ENCODE data around the gene NAMPT.

NAMPT gene

DNA sequence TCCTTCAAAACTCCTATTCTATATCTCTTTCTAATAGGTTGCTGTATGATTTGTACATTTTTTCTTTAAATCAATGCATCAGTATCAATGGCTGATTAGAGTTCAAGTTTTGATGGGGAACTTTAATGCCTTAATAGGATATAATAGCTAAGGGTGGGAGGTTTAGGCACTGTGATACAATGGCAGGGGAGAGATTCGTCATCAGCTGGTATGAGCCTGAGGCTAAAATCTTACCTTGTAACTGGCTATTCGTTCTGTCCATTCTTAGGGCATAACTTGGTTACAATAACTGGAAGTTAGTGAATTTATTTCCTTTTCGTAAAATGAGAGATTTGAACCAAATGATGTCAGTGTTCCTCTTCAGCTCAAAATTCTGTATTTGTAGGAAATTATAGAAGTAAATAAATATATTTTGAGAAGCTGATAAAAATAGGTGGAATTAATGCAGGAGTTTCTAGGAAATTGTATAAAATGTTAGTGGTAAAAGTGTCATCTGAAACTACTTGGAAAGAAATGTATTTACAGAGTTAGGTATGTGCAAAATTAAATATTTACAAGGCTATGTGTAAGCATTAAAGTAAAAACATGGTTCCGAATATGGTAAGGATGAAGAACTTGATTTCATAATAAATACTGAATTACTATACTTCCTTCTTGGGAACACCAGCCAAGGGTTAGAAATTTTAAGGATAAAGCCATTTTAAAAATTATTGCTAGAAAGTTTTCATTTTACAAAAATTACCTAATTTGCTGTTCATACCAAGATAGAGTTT, 27.5 kb upstream of the NAMPT start:
- no peak overlapping the region for H3K4me3 ChIP-seq (replicated peaks; ENCODE audit: insufficient read depth, low read length)
- no peaks in the 10 kb centered on the region for H3K27me3 ChIP-seq (ENCODE audit: insufficient read depth, poor library complexity, severe bottlenecking)
- no peak overlapping the region for H3K27ac ChIP-seq (replicated peaks)
- no peak for DNase-seq (ENCODE audit: low read depth in 1 of 2, low spot score in 1 of 2)
- TF ChIP-seq GABPA (IDR thresholded peaks at IDR 0.05; ENCODE audit: low read depth) (no peak), SPI1 (IDR thresholded peaks at IDR 0.05; ENCODE audit: borderline replicate concordance, low read depth) (no peak), POLR2AphosphoS5 (IDR thresholded peaks at IDR 0.05; ENCODE audit: low read depth) (no peak)
- TF ChIP-seq, protein P1, sequence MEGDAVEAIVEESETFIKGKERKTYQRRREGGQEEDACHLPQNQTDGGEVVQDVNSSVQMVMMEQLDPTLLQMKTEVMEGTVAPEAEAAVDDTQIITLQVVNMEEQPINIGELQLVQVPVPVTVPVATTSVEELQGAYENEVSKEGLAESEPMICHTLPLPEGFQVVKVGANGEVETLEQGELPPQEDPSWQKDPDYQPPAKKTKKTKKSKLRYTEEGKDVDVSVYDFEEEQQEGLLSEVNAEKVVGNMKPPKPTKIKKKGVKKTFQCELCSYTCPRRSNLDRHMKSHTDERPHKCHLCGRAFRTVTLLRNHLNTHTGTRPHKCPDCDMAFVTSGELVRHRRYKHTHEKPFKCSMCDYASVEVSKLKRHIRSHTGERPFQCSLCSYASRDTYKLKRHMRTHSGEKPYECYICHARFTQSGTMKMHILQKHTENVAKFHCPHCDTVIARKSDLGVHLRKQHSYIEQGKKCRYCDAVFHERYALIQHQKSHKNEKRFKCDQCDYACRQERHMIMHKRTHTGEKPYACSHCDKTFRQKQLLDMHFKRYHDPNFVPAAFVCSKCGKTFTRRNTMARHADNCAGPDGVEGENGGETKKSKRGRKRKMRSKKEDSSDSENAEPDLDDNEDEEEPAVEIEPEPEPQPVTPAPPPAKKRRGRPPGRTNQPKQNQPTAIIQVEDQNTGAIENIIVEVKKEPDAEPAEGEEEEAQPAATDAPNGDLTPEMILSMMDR (IDR thresholded peaks at IDR 0.05; ENCODE audit: insufficient read depth, low read length), result no peak
- TF ChIP-seq, protein P2, sequence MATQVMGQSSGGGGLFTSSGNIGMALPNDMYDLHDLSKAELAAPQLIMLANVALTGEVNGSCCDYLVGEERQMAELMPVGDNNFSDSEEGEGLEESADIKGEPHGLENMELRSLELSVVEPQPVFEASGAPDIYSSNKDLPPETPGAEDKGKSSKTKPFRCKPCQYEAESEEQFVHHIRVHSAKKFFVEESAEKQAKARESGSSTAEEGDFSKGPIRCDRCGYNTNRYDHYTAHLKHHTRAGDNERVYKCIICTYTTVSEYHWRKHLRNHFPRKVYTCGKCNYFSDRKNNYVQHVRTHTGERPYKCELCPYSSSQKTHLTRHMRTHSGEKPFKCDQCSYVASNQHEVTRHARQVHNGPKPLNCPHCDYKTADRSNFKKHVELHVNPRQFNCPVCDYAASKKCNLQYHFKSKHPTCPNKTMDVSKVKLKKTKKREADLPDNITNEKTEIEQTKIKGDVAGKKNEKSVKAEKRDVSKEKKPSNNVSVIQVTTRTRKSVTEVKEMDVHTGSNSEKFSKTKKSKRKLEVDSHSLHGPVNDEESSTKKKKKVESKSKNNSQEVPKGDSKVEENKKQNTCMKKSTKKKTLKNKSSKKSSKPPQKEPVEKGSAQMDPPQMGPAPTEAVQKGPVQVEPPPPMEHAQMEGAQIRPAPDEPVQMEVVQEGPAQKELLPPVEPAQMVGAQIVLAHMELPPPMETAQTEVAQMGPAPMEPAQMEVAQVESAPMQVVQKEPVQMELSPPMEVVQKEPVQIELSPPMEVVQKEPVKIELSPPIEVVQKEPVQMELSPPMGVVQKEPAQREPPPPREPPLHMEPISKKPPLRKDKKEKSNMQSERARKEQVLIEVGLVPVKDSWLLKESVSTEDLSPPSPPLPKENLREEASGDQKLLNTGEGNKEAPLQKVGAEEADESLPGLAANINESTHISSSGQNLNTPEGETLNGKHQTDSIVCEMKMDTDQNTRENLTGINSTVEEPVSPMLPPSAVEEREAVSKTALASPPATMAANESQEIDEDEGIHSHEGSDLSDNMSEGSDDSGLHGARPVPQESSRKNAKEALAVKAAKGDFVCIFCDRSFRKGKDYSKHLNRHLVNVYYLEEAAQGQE (IDR thresholded peaks at IDR 0.05; ENCODE audit: insufficient replicate concordance, low read depth), result no peak

DNA sequence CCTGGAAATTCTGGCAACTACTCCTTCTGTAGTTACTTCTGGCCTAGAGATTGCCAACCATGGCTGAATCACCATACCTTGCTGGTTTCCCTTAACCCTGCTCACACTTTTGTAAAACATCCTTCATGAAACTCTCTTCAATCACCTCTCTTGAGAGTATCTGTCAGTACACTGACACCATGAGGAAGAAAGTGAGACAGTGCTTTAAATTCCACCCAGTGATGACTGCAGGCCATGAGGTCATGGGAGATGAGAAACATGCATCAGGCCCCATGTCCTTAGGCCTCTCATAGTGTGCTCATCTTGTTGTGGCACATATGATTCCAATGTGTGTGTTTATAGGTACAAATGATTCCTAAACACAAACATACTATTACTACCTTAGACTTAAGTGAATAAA, 24.6 kb upstream of the NAMPT start:
- TF ChIP-seq POLR2AphosphoS5 (IDR thresholded peaks at IDR 0.05; ENCODE audit: low read depth), result no peak
- no peak for TF ChIP-seq GABPA (IDR thresholded peaks at IDR 0.05; ENCODE audit: low read depth)
- TF ChIP-seq, protein P1 (IDR thresholded peaks at IDR 0.05; ENCODE audit: insufficient read depth, low read length), result no peak
- TF ChIP-seq, protein P2 (IDR thresholded peaks at IDR 0.05; ENCODE audit: insufficient replicate concordance, low read depth), result no peak
- no peak for TF ChIP-seq SPI1 (IDR thresholded peaks at IDR 0.05; ENCODE audit: borderline replicate concordance, low read depth)

DNA sequence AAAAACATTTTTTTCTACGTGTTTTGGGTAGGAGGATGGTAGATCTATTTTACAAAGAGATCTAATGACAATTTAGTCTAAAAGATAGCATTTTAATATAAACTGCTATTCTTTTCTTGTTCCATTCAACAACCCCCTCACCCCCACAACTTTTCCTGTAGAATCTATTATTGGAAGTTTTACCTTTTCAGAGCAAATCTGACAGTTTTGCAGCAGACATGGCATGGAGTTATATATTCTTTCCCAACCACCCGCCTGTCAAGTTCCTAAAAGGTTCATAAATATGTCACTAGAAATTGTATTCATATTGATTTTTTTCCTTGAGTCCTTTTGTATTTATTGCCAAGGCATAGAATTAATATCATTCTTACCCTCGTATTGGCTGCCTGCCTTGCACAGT, 21.5 kb upstream of the NAMPT start:
- Histone ChIP-seq H3K4me3 (replicated peaks; ENCODE audit: insufficient read depth, low read length) (no peak overlapping the region), H3K27ac (replicated peaks) (no peak overlapping the region), H3K27me3 (ENCODE audit: insufficient read depth, poor library complexity, severe bottlenecking) (no peaks in the 10 kb centered on the region)
- no peak for DNase-seq (ENCODE audit: low read depth in 1 of 2, low spot score in 1 of 2)
- TF ChIP-seq, protein P2 (IDR thresholded peaks at IDR 0.05; ENCODE audit: insufficient replicate concordance, low read depth), result no peak
- no peak for TF ChIP-seq GABPA (IDR thresholded peaks at IDR 0.05; ENCODE audit: low read depth)
- TF ChIP-seq, protein P1 (IDR thresholded peaks at IDR 0.05; ENCODE audit: insufficient read depth, low read length), result no peak

More for the DNA sequence above, 24.6 kb upstream of the NAMPT start:
- Histone ChIP-seq H3K27ac (replicated peaks) (no peak overlapping the region), H3K4me3 (replicated peaks; ENCODE audit: insufficient read depth, low read length) (no peak overlapping the region), H3K27me3 (ENCODE audit: insufficient read depth, poor library complexity, severe bottlenecking) (no peaks in the 10 kb centered on the region)
- DNase-seq (ENCODE audit: low read depth in 1 of 2, low spot score in 1 of 2), result no peak
